GM12873 (cell line): ENCODE results near the gene ABCC9.

Experiments used
- TF ChIP-seq, protein P1 (sequence below): IDR thresholded peaks from 2 replicates; pipeline ENCODE4 v1.5.1; 2012; ENCODE audit warnings: low read depth, mild to moderate bottlenecking, moderate library complexity, low read length, control low read depth; ENCODE audit not compliant: insufficient read depth; ENCODE audit errors: missing control alignments

ABCC9 gene

DNA sequence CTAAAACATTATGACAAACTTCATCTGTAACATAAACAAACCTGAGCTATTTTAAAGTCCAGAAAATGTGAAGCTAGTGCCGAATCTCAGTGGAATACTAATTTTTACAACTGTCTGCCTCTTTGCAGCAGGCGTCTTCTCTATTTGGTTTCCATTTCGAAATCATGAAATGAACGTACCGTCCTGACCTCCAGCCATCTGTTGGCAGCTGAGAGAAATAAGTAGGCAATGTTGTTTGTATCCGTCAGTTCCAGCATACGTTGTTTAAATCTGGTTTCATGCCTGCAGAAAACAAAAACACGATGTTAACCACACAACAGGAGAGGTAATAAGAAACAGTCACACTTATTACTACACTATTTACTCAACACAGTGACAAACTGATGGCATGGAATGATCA, 112.4 kb downstream of the ABCC9 start:
- TF ChIP-seq, protein P1, sequence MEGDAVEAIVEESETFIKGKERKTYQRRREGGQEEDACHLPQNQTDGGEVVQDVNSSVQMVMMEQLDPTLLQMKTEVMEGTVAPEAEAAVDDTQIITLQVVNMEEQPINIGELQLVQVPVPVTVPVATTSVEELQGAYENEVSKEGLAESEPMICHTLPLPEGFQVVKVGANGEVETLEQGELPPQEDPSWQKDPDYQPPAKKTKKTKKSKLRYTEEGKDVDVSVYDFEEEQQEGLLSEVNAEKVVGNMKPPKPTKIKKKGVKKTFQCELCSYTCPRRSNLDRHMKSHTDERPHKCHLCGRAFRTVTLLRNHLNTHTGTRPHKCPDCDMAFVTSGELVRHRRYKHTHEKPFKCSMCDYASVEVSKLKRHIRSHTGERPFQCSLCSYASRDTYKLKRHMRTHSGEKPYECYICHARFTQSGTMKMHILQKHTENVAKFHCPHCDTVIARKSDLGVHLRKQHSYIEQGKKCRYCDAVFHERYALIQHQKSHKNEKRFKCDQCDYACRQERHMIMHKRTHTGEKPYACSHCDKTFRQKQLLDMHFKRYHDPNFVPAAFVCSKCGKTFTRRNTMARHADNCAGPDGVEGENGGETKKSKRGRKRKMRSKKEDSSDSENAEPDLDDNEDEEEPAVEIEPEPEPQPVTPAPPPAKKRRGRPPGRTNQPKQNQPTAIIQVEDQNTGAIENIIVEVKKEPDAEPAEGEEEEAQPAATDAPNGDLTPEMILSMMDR = no peak

DNA sequence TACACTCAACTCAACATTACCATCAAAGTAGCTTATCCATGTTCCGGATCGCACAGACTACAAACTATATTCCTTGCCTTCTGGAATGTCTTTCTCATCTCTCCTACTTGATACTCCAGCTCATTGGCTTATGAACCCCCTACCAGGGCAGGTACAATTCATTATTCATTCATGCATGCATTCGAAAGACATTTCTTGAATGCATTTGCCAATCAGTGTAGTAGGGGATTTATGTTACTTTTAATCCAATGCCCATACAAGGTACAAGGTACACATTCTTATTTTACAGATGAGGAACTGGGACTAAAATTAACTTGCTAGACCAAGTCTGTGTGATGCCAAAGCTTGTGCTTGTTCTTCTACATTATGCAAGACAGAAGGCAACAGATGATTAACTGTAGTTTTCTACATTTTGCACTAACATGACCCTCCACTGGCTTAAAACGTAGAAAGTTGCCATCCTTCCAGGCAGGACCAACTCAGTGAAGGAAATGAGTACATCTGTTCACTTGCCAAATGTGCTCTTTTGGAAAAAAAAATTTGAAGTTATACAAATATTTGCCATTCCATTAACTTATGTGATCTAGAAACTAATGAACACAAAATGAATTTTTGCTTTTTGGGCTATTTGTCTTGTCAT, 113.0 kb downstream of the ABCC9 start:
- TF ChIP-seq, protein P1 = no peak

DNA sequence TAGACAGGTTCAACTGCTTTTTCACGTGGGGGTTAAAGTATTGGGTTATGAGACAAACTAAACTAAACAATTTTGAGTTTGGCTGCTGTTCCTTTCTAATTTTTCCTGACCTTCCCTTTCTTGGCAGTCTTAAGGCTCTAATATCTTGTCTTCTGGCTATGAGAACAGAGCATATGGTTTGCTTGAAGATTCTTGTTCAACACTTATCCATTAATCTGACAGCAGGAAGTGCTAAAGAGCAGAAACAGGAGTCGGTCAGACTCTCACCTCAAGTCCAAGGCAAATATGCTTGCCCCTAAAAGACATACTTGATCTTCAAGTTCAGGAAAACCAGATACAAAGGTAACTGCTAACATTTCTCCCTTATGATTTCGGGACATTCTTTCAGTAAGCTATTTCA, 114.1 kb downstream of the ABCC9 start:
- TF ChIP-seq, protein P1 = no peak

DNA sequence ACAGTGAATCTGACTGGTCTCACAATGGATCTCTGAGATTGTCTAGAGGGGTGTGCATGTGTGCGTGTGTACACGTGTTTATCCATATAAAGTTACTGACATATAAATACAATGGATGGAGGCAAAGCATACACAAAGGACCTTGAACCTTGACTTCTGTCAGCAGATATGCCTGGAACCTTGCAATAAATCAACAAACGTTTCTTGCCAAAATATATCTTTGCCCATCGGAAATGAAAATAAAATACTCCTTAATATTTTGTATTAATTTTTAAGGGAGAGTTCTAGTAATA, 114.7 kb downstream of the ABCC9 start:
- TF ChIP-seq, protein P1 = no peak

DNA sequence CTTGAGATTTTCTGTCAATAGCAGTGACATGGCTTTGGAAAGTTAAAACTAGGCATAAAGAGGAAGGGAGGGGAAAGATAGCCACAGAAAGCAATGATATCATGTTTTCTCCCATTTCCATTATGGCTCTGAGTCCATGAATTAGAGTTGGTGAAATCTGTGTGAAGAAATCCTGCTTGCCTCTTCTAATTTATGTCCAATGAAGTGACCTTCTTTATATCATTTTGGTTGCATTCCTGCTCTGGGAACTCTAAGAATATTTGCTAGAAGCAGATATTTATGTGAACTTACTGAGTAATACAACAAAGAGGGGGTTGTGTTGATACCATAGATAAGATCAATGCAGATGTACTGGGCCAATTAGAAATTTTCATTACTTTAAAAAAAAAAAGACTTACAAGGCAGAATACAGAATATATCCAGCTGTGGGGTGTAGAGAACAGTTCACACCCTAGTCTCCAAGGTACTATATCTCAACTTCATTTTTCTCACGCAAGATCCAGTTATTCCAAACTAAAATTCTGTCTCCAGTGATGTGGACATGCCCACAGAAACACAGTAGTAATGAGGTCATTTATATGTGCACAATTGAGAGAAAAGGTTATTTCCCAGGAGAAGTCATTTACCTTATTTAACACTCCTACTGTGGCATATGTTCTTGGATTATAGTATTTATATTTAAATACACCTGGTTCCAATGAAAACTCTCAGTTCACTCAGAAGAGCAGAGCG, 115.2 kb downstream of the ABCC9 start:
- TF ChIP-seq, protein P1 = no peak

DNA sequence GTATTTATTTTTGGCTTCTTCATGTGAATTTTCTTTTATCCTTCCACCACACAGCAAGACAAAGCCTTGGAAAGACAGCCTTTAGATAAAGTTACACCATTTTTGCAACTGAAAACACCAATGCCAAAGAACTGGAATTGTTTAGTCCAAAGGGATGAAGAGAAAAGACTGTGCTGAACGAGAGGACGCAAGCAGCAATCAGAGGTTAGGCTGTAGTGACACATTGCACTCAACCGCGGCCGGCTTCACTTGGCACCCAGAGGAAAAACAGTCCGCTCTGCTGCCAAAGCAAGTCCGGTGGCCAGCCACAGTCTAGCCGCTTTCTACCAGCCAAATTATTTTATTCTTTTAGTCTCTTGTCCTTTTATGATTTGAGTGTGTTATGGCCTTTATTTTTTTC, 117.6 kb downstream of the ABCC9 start:
- TF ChIP-seq, protein P1 = no peak

DNA sequence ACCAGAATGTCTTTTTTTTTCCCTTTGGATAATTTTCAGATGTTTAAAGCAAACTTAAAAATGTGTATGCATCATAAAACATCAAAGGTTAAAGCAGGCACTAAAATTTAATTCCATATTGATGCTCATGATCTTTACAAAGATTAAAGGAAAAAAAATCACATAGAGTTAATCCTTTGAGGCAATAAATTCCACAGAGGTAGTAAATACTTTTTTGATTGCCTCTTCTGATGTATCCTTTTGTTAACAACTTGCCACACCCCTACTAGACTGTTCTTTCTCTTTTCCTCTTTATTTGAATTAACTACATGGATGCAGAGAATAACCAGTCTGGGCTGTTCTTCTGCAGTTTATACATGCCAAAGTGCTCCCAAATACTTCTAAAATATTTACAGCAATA, 121.5 kb downstream of the ABCC9 start:
- TF ChIP-seq, protein P1 = no peak
